PC-3 (cell line): Measurements from ENCODE around the gene FIP1L1. TPM values are rescaled to one million over a fixed set of nuclear protein-coding genes. Genes with fewer than 3 reads are reported as not detected.

Experiments
- ATAC-seq: fragments of 200-7000 bp; cut with Tn5 transposase; 2 replicates; pipeline ENCODE4 v1.9.1; 2020; ENCODE audit warnings: mild to moderate bottlenecking, moderate library complexity
- BruUV-seq: library from RNA; stranded (reverse); fragments of 400-500 nt; replicated peaks from 2 replicates; lab custom pipeline; 2021; lab: Mats Ljungman, UMichigan
- CTCF ChIA-PET: fragments of 300-600 bp; sonication (Branson Sonifier 250); formaldehyde crosslinking; loops from one replicate; lab custom pipeline; 2022; ENCODE audit warnings: antibody characterized with exemption; lab: Charles Lee
- POLR2A ChIA-PET: fragments of 300-600 bp; sonication (Branson Sonifier 250); formaldehyde crosslinking; loops from one replicate; lab custom pipeline; 2022; ENCODE audit warnings: antibody characterized with exemption; ENCODE audit not compliant: unreplicated experiment; lab: Charles Lee
- DNase-seq: peaks from one replicate; pipeline ENCODE4 v3.0.0-alpha.2; 2015
- H2AFZ ChIP-seq: fragments of 300-600 bp; sonication (generic); 2 replicates; pipeline ENCODE4 v1.6.0; 2016; ENCODE audit warnings: antibody characterized with exemption, low read length
- H3F3A ChIP-seq: fragments of 300-600 bp; sonication (generic); one replicate; pipeline ENCODE4 v1.6.0; 2017; ENCODE audit warnings: antibody characterized with exemption, low read length, control low read depth, mild to moderate bottlenecking; ENCODE audit not compliant: unreplicated experiment
- H3K27ac ChIP-seq: fragments of 300-600 bp; sonication (generic); 2 replicates; pipeline ENCODE4 v1.5.1; 2016; ENCODE audit warnings: mild to moderate bottlenecking, low read length
- H3K27me3 ChIP-seq: fragments of 300-600 bp; sonication (generic); 2 replicates; pipeline ENCODE4 v1.6.1; 2016; ENCODE audit warnings: low read length, mixed read lengths
- H3K36me3 ChIP-seq: fragments of 300-600 bp; sonication (generic); 2 replicates; pipeline ENCODE4 v1.6.1; 2016; ENCODE audit warnings: low read depth, mixed run types, low read length, mixed read lengths
- H3K4me1 ChIP-seq: fragments of 300-600 bp; sonication (generic); 2 replicates; pipeline ENCODE4 v1.5.1; 2016; ENCODE audit warnings: low read length; ENCODE audit not compliant: insufficient read depth
- H3K4me2 ChIP-seq: fragments of 300-600 bp; sonication (generic); 2 replicates; pipeline ENCODE4 v1.6.0; 2016; ENCODE audit warnings: low read length
- H3K4me3 ChIP-seq: fragments of 300-600 bp; sonication (generic); 2 replicates; pipeline ENCODE4 v1.5.1; 2016; ENCODE audit warnings: mild to moderate bottlenecking, low read length, mixed read lengths
- H3K79me2 ChIP-seq: fragments of 300-600 bp; sonication (generic); 2 replicates; pipeline ENCODE4 v1.6.1; 2017; ENCODE audit warnings: low read length, mixed read lengths
- H3K9ac ChIP-seq: fragments of 300-600 bp; sonication (generic); 2 replicates; pipeline ENCODE4 v1.6.0; 2016; ENCODE audit warnings: mild to moderate bottlenecking, low read length
- H3K9me2 ChIP-seq: fragments of 300-600 bp; sonication (generic); replicated peaks from 2 replicates; pipeline ENCODE4 v1.6.1; 2016; ENCODE audit warnings: mixed run types, low read length, mixed read lengths
- H3K9me3 ChIP-seq: fragments of 300-600 bp; sonication (generic); 2 replicates; pipeline ENCODE4 v1.6.1; 2016; ENCODE audit warnings: low read length, mixed read lengths
- H4K20me1 ChIP-seq: fragments of 300-600 bp; sonication (generic); 2 replicates; pipeline ENCODE4 v1.6.1; 2016; ENCODE audit warnings: low read length, mixed read lengths
- EZH2 ChIP-seq: fragments of 300-600 bp; sonication (generic); IDR thresholded peaks from one replicate; pipeline ENCODE4 v1.6.1; 2017; ENCODE audit warnings: antibody characterized with exemption, mild to moderate bottlenecking, low read length; ENCODE audit not compliant: unreplicated experiment
- EZH2phosphoT487 ChIP-seq: fragments of 300-600 bp; sonication (generic); IDR thresholded peaks from 2 replicates; pipeline ENCODE4 v1.6.1; 2018; ENCODE audit warnings: mild to moderate bottlenecking, antibody characterized with exemption, low read length, borderline replicate concordance
- intact Hi-C: fragments of 100-400 bp; cut with micrococcal nuclease; formaldehyde crosslinking; loops from 2 replicates; pipeline ENCODE4 v1.9.0; 2023
- total RNA-seq: library from RNA; depleted of rRNA; stranded (reverse); fragments of >200 nt; gene quantifications from 2 replicates; pipeline ENCODE4 v1.2.3, GENCODE V29; 2014; rRNA removed
- TF ChIP-seq, protein P1 (sequence below): fragments of 300-600 bp; sonication (generic); conservative IDR thresholded peaks from 2 replicates; pipeline ENCODE4 v1.5.1; 2017; ENCODE audit warnings: antibody characterized with exemption, low read depth, mild to moderate bottlenecking, low read length

Gene FIP1L1
- total RNA-seq, 1 experiment from 2014 or later, result 76.1 TPM

DNA sequence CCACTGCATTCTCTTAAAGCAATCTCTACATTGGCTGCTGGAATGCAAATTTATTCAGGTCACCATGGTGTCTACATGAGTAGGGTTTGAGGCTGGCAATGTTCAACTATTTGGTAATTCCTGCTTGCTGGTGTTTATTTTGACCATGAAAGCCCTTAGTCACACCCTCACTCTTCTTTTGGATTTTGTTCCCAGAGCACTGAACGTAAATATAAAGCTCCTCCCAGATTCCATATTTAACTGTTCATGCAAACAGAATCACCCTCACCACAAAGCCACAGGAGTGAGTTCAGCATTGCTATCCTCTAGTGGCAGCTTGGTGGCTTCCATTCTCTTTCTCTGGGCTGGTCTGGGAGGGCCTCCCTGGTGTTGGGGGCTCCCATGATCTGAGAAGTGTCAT is 131.0 kb downstream of the FIP1L1 start:
- H3K27ac ChIP-seq, result no peak overlapping the region
- H3F3A ChIP-seq, result no peaks in the 10 kb centered on the region
- no peak overlapping the region for H3K4me2 ChIP-seq
- peak; percentile 79 for DNase-seq
- H3K9me2 ChIP-seq, result no peaks in the 10 kb centered on the region
- no peaks in the 10 kb centered on the region for H3K36me3 ChIP-seq
- ChIA-PET CTCF (interaction anchor here (0.5 kb wide), 1 partner anchor 38 kb away, joined by 3 read pairs; no protein-coding TSS in a partner anchor), POLR2A (no interaction called here)
- no peaks in the 10 kb centered on the region for H4K20me1 ChIP-seq
- intact Hi-C loops, result loop anchor here (5.0 to 10.0 kb wide), 2 partner anchors 296 to 399 kb away; no protein-coding TSS in a partner anchor
- peak; percentile 62 for ATAC-seq
- no peak overlapping the region for H3K4me3 ChIP-seq
- H3K27me3 ChIP-seq, result no peaks in the 10 kb centered on the region
- BruUV-seq, result no TSS peak
- TF ChIP-seq EZH2phosphoT487, result no peak
- no peak for TF ChIP-seq EZH2
- TF ChIP-seq, protein P1, sequence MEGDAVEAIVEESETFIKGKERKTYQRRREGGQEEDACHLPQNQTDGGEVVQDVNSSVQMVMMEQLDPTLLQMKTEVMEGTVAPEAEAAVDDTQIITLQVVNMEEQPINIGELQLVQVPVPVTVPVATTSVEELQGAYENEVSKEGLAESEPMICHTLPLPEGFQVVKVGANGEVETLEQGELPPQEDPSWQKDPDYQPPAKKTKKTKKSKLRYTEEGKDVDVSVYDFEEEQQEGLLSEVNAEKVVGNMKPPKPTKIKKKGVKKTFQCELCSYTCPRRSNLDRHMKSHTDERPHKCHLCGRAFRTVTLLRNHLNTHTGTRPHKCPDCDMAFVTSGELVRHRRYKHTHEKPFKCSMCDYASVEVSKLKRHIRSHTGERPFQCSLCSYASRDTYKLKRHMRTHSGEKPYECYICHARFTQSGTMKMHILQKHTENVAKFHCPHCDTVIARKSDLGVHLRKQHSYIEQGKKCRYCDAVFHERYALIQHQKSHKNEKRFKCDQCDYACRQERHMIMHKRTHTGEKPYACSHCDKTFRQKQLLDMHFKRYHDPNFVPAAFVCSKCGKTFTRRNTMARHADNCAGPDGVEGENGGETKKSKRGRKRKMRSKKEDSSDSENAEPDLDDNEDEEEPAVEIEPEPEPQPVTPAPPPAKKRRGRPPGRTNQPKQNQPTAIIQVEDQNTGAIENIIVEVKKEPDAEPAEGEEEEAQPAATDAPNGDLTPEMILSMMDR, result no peak
- H3K79me2 ChIP-seq, result no peaks in the 10 kb centered on the region
- no peak overlapping the region for H2AFZ ChIP-seq
- H3K9ac ChIP-seq, result no peak overlapping the region
- peaks cover 11% of the 10 kb centered on the region; the same call in 1 of the 2 replicates for H3K4me1 ChIP-seq
- H3K9me3 ChIP-seq, result no peaks in the 10 kb centered on the region

DNA sequence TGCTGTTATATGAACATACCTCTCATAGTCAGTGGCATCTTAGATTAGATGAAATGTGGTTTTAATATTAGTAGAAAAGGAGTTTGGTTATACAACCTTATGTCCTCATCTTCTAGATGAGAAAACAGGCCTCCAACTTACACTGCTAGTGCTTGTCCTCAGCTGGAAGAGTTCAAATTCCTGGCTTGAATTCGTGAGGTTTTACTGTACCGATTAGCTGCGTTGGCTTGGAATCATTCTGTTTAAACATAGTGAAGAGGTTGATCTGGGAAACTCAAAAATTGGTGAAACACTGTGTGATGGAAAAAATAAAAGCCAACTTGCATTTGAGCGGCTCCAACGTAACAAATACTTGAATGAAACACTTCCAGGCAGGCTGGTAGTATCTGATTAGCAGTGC is 132.9 kb downstream of the FIP1L1 start:
- DNase-seq (no peak), ATAC-seq (no peak)
- Histone ChIP-seq H3K9ac (no peak overlapping the region), H3F3A (no peaks in the 10 kb centered on the region), H3K79me2 (no peaks in the 10 kb centered on the region), H4K20me1 (no peaks in the 10 kb centered on the region), H3K36me3 (no peaks in the 10 kb centered on the region), H3K9me3 (no peaks in the 10 kb centered on the region), H3K9me2 (no peaks in the 10 kb centered on the region), H3K4me2 (no peak overlapping the region), H3K27ac (no peak overlapping the region), H3K4me3 (no peak overlapping the region), H2AFZ (no peak overlapping the region), H3K27me3 (no peaks in the 10 kb centered on the region), H3K4me1 (peaks cover 11% of the 10 kb centered on the region; the same call in 1 of the 2 replicates)
- intact Hi-C loops, result no loop called here
- ChIA-PET CTCF (no interaction called here), POLR2A (no interaction called here)
- no TSS peak for BruUV-seq
- TF ChIP-seq EZH2 (no peak), EZH2phosphoT487 (no peak)
- TF ChIP-seq, protein P1, result no peak

Other genes with a start within 250 kb of the FIP1L1 start
- 36.6 and 40.7 TPM in 2 replicates for gene SCFD2, start 11.6 kb upstream of the FIP1L1 start, total RNA-seq
- 2.8 and 3.0 TPM in 2 replicates for gene LNX1, start 213.8 kb downstream of the FIP1L1 start, total RNA-seq